HepG2 (cell line): ENCODE data around the gene SLC41A1. TPM values are rescaled to one million over a fixed set of nuclear protein-coding genes. Genes with fewer than 3 reads are reported as not detected.

ENCODE experiments used
- AKNA ChIP-seq: sonication (generic); formaldehyde crosslinking; IDR thresholded peaks from 2 replicates; pipeline ENCODE4 v1.4.0; 2020; ENCODE audit warnings: missing genetic modification reagents, borderline replicate concordance
- ATF6 ChIP-seq: sonication (generic); formaldehyde crosslinking; conservative IDR thresholded peaks from 2 replicates; pipeline ENCODE4 v1.4.0; 2020; ENCODE audit warnings: missing genetic modification reagents
- DNMT1 ChIP-seq: sonication (generic); formaldehyde crosslinking; IDR thresholded peaks from 2 replicates; pipeline ENCODE4 v1.5.1; 2020; ENCODE audit warnings: mild to moderate bottlenecking, missing genetic modification reagents
- LCORL ChIP-seq, 2 experiments: fragments of 450-650 bp in 1 of 2; sonication (generic) in 1 of 2; formaldehyde crosslinking in 1 of 2; IDR thresholded peaks; 2 replicates each; pipeline versions ENCODE4 v1.5.0 to v1.6.1; 2017 to 2020; ENCODE audit warnings: antibody characterized with exemption in 1 of 2, missing genetic modification reagents in 1 of 2
- NFKBIZ ChIP-seq: IDR thresholded peaks from 2 replicates; pipeline ENCODE4 v1.6.1; 2018; ENCODE audit warnings: missing genetic modification reagents, missing compliant biosample characterization
- NFYC ChIP-seq: IDR thresholded peaks from 2 replicates; pipeline ENCODE4 v1.6.1; 2016; ENCODE audit warnings: missing genetic modification reagents, missing compliant biosample characterization
- RBM22 ChIP-seq: fragments of 200-400 bp; formaldehyde crosslinking; optimal IDR thresholded peaks from 2 replicates; pipeline ENCODE3; 2017; ENCODE audit warnings: mild to moderate bottlenecking, low read length, moderate library complexity
- TFE3 ChIP-seq: IDR thresholded peaks from 2 replicates; pipeline ENCODE4 v1.6.1; 2016
- ZBTB20 ChIP-seq: sonication (generic); formaldehyde crosslinking; IDR thresholded peaks from 2 replicates; pipeline ENCODE4 v1.8.1; 2023; ENCODE audit warnings: missing genetic modification reagents, low read depth, mild to moderate bottlenecking, borderline replicate concordance
- ZBTB43 ChIP-seq: sonication (generic); formaldehyde crosslinking; conservative IDR thresholded peaks from 2 replicates; pipeline ENCODE4 v1.4.0; 2020; ENCODE audit warnings: missing genetic modification reagents
- ZFP37 ChIP-seq: sonication (generic); formaldehyde crosslinking; IDR thresholded peaks from 2 replicates; pipeline ENCODE4 v1.4.0; 2020; ENCODE audit warnings: missing genetic modification reagents, borderline replicate concordance
- ZNF18 ChIP-seq: sonication (generic); formaldehyde crosslinking; IDR thresholded peaks from 2 replicates; pipeline ENCODE4 v1.8.0; 2022; ENCODE audit warnings: mild to moderate bottlenecking, missing genetic modification reagents; ENCODE audit not compliant: insufficient replicate concordance
- ZNF451 ChIP-seq: sonication (generic); formaldehyde crosslinking; IDR thresholded peaks from 2 replicates; pipeline ENCODE4 v1.5.0; 2020; ENCODE audit warnings: mild to moderate bottlenecking, missing genetic modification reagents
- ZNF530 ChIP-seq: sonication (generic); formaldehyde crosslinking; IDR thresholded peaks from 2 replicates; pipeline ENCODE4 v1.5.0; 2020; ENCODE audit warnings: low read depth, mild to moderate bottlenecking, missing genetic modification reagents
- ZNF768 ChIP-seq: sonication (generic); formaldehyde crosslinking; IDR thresholded peaks from 2 replicates; pipeline ENCODE4 v1.4.0; 2020; ENCODE audit warnings: missing genetic modification reagents
- polyA plus RNA-seq, 8 experiments: library from polyadenylated mRNA; depleted of rRNA in 3 of 8; stranded (reverse) in 7 of 8; unstranded in 1 of 8; fragments of >200 nt; fragmentation: Illumina TruSeq in 4 of 8; extraction: Trizol in 4 of 8; gene quantifications; 2 replicates each; pipeline versions ENCODE4 v1.2.1 to v1.2.3, GENCODE V29; 2011 to 2016; ENCODE audit warnings: low read depth in 4 of 8, missing spikeins in 1 of 8, mixed read lengths in 1 of 8; ENCODE audit not compliant: insufficient read depth in 1 of 8
- total RNA-seq, 5 experiments: library from RNA; depleted of rRNA; stranded (reverse); fragments of >200 nt; fragmentation: Illumina TruSeq; extraction: Trizol; gene quantifications; 2 replicates each; pipeline ENCODE4 v1.2.3, GENCODE V29; 2016; ENCODE audit warnings: low read depth in 1 of 5

The SLC41A1 gene
- total and polyA plus RNA-seq, 2 of the 13 experiments (the other 11 are each of a cell fraction or from before 2014, with no cell fraction given), result 2.2 to 4.6 TPM

- TF ChIP-seq ATF6 (CRISPR knock-in tag), result no peak
- no peak for TF ChIP-seq DNMT1 (CRISPR knock-in tag)
- no peak for TF ChIP-seq ZNF530
- TF ChIP-seq TFE3 (CRISPR knock-in tag), result peak; percentile 48; the same call in 1 of the 2 replicates
- TF ChIP-seq NFYC (CRISPR knock-in tag), result peak; percentile 57
- TF ChIP-seq ZNF768, result peak; percentile 59; the same call in 1 of the 2 replicates
- peak; percentile 39; the same call in 1 of the 2 replicates for TF ChIP-seq NFKBIZ (CRISPR knock-in tag)
- TF ChIP-seq ZBTB20 (CRISPR knock-in tag), result peak; percentile 88; the same call in 1 of the 2 replicates
- no peak for TF ChIP-seq AKNA (CRISPR knock-in tag)
- no peak for TF ChIP-seq ZFP37 (CRISPR knock-in tag)
- no peak for TF ChIP-seq LCORL (IDR thresholded peaks at IDR 0.05)
- TF ChIP-seq LCORL (CRISPR knock-in tag; IDR thresholded peaks at IDR 0.05), result peak; percentile 83
- no peak for TF ChIP-seq ZBTB43
- TF ChIP-seq ZNF451 (CRISPR knock-in tag), result 0 out of 2 replicates have a peak, but pooled peaks have one; percentile 43
- TF ChIP-seq RBM22, result no peak
- peak; percentile 34 for TF ChIP-seq ZNF18 (CRISPR knock-in tag)
Measured at GRCh38 chr1:205749234-205750137, 63.5 kb downstream of the SLC41A1 start (continued).
